H9 (cell line): Measurements from ENCODE around the gene ABHD5. TPM values are rescaled to one million over a fixed set of nuclear protein-coding genes. Genes with fewer than 3 reads are reported as not detected.
A peak's percentile ranks its signal among the peaks of the same experiment; 100 is the strongest.

ENCODE experiments used
- DNase-seq: peaks from one replicate; pipeline ENCODE4 v3.0.0-alpha.2; 2017
- H2AFZ ChIP-seq: one replicate; pipeline ENCODE4 v1.6.1; 2013; ENCODE audit warnings: mild to moderate bottlenecking, low read length, control low read depth, moderate library complexity
- H2AK5ac ChIP-seq: 2 replicates; pipeline ENCODE4 v1.6.1; 2013; ENCODE audit warnings: low read length, control low read depth, mixed read lengths; ENCODE audit not compliant: insufficient read length
- H2BK120ac ChIP-seq: one replicate; pipeline ENCODE4 v1.6.1; 2013; ENCODE audit warnings: low read depth, mild to moderate bottlenecking, low read length, control low read depth, inconsistent platforms; ENCODE audit not compliant: poor library complexity, severe bottlenecking
- H2BK12ac ChIP-seq: 2 replicates; pipeline ENCODE4 v1.6.1; 2013; ENCODE audit warnings: low read length, control low read depth, mixed read lengths, low read depth; ENCODE audit not compliant: insufficient read length
- H2BK15ac ChIP-seq: 2 replicates; pipeline ENCODE4 v1.6.1; 2013; ENCODE audit warnings: low read depth, low read length, control low read depth
- H2BK20ac ChIP-seq: one replicate; pipeline ENCODE4 v1.6.1; 2013; ENCODE audit warnings: low read depth, mild to moderate bottlenecking, low read length, control low read depth, inconsistent platforms; ENCODE audit not compliant: poor library complexity, severe bottlenecking
- H2BK5ac ChIP-seq: 2 replicates; pipeline ENCODE4 v1.6.1; 2013; ENCODE audit warnings: low read length, control low read depth, mixed read lengths; ENCODE audit not compliant: insufficient read length
- H3K14ac ChIP-seq: 2 replicates; pipeline ENCODE4 v1.6.1; 2013; ENCODE audit warnings: low read length, control low read depth; ENCODE audit not compliant: insufficient read depth
- H3K18ac ChIP-seq: 2 replicates; pipeline ENCODE4 v1.6.1; 2013; ENCODE audit warnings: low read depth, mild to moderate bottlenecking, mixed read lengths, low read length, control low read depth; ENCODE audit not compliant: insufficient read length
- H3K23ac ChIP-seq: 2 replicates; pipeline ENCODE4 v1.6.1; 2013; ENCODE audit warnings: low read length, control low read depth, mixed read lengths, low read depth; ENCODE audit not compliant: insufficient read length
- H3K23me2 ChIP-seq: 2 replicates; pipeline ENCODE4 v1.6.1; 2013; ENCODE audit warnings: low read depth, mild to moderate bottlenecking, mixed read lengths, low read length, control low read depth; ENCODE audit not compliant: insufficient read length, poor library complexity, severe bottlenecking
- H3K27ac ChIP-seq: 2 replicates; pipeline ENCODE4 v1.5.1; 2013; ENCODE audit warnings: low read length, control low read depth, mixed read lengths, low read depth; ENCODE audit not compliant: insufficient read length
- H3K27me3 ChIP-seq: 2 replicates; pipeline ENCODE4 v1.6.1; 2013; ENCODE audit warnings: low read length, control low read depth, inconsistent platforms; ENCODE audit not compliant: insufficient read depth
- H3K4ac ChIP-seq: 2 replicates; pipeline ENCODE4 v1.6.1; 2013; ENCODE audit warnings: low read depth, mild to moderate bottlenecking, control low read depth, inconsistent platforms, low read length, moderate library complexity
- H3K4me1 ChIP-seq: 2 replicates; pipeline ENCODE4 v1.6.1; 2013; ENCODE audit warnings: low read length, control low read depth, inconsistent platforms; ENCODE audit not compliant: insufficient read depth
- H3K4me2 ChIP-seq: 2 replicates; pipeline ENCODE4 v1.6.1; 2013; ENCODE audit warnings: low read length, control low read depth, mixed read lengths; ENCODE audit not compliant: insufficient read length, insufficient read depth
- H3K56ac ChIP-seq: 2 replicates; pipeline ENCODE4 v1.6.1; 2013; ENCODE audit warnings: low read depth, mild to moderate bottlenecking, mixed read lengths, low read length, control low read depth; ENCODE audit not compliant: insufficient read length
- H3K79me1 ChIP-seq: 2 replicates; pipeline ENCODE4 v1.6.1; 2013; ENCODE audit warnings: low read depth, mild to moderate bottlenecking, moderate library complexity, low read length, control low read depth, inconsistent platforms; ENCODE audit not compliant: insufficient read depth, poor library complexity, severe bottlenecking
- H3K79me2 ChIP-seq: 2 replicates; pipeline ENCODE4 v1.6.1; 2013; ENCODE audit warnings: low read length, control low read depth, inconsistent platforms; ENCODE audit not compliant: insufficient read depth
- H3K9ac ChIP-seq: 2 replicates; pipeline ENCODE4 v1.6.1; 2013; ENCODE audit warnings: low read length, control low read depth, mixed read lengths; ENCODE audit not compliant: insufficient read length; ENCODE audit errors: extremely low read depth
- H3K9me3 ChIP-seq: one replicate; pipeline ENCODE4 v1.6.1; 2013; ENCODE audit warnings: low read depth, low read length, inconsistent platforms; ENCODE audit not compliant: control insufficient read depth
- H3T11ph ChIP-seq: one replicate; pipeline ENCODE4 v1.6.1; 2013; ENCODE audit warnings: mild to moderate bottlenecking, low read length, control low read depth, inconsistent platforms
- H4K20me1 ChIP-seq: one replicate; pipeline ENCODE4 v1.6.1; 2013; ENCODE audit not compliant: control insufficient read depth, insufficient read length, insufficient read depth
- H4K5ac ChIP-seq: 2 replicates; pipeline ENCODE4 v1.6.1; 2013; ENCODE audit warnings: low read depth, mild to moderate bottlenecking, mixed read lengths, low read length, control low read depth; ENCODE audit not compliant: insufficient read length
- H4K8ac ChIP-seq: replicated peaks from 2 replicates; pipeline ENCODE4 v1.6.1; 2013; ENCODE audit warnings: low read length, control low read depth, mixed read lengths, low read depth; ENCODE audit not compliant: insufficient read length
- H4K91ac ChIP-seq: 2 replicates; pipeline ENCODE4 v1.6.1; 2013; ENCODE audit warnings: low read depth, mild to moderate bottlenecking, moderate library complexity, mixed read lengths, low read length, control low read depth; ENCODE audit not compliant: insufficient read length
- H3K27ac Mint-ChIP-seq, 3 experiments: 2 replicates in 2 of 3; 3 replicates in 1 of 3; pipeline ENCODE4 v1.8.0; 2020 to 2021; ENCODE audit warnings: mixed read lengths in 3 of 3, mild to moderate bottlenecking in 1 of 3, moderate library complexity in 1 of 3
- H3K27me3 Mint-ChIP-seq: 2 replicates; pipeline ENCODE4 v1.8.0; 2021; ENCODE audit warnings: low read depth, mild to moderate bottlenecking, moderate library complexity, mixed read lengths
- H3K36me3 Mint-ChIP-seq, 3 experiments: 2 replicates in 2 of 3; 3 replicates in 1 of 3; pipeline ENCODE4 v1.8.0; 2020 to 2021; ENCODE audit warnings: low read depth in 3 of 3, mixed read lengths in 3 of 3; ENCODE audit not compliant: insufficient read depth in 1 of 3
- H3K4me1 Mint-ChIP-seq, 2 experiments: 2 replicates each; pipeline ENCODE4 v1.8.0; 2020; ENCODE audit warnings: mixed read lengths in 2 of 2
- H3K4me3 Mint-ChIP-seq, 2 experiments: 2 replicates in 1 of 2; 3 replicates in 1 of 2; pipeline ENCODE4 v1.8.0; 2020 to 2021; ENCODE audit warnings: mild to moderate bottlenecking in 2 of 2, mixed read lengths in 2 of 2, moderate library complexity in 1 of 2
- H3K9me3 Mint-ChIP-seq, 2 experiments: 2 replicates in 1 of 2; 3 replicates in 1 of 2; pipeline ENCODE4 v1.8.0; 2020; ENCODE audit warnings: mild to moderate bottlenecking in 2 of 2, mixed read lengths in 2 of 2, moderate library complexity in 1 of 2
- CTCF ChIP-seq: fragments of 200-600 bp; sonication (generic); conservative IDR thresholded peaks from 3 replicates; pipeline ENCODE4 v1.8.0; 2021; ENCODE audit warnings: antibody characterized with exemption, mild to moderate bottlenecking
- WGBS: extraction: QIAGEN DNeasy Blood & Tissue Kit; methylation state at CpG from one replicate; pipeline ENCODE4 v1.1.7; 2013; ENCODE audit warnings: missing lambda C conversion rate, low lambda C conversion rate, mixed read lengths; ENCODE audit not compliant: insufficient read length; ENCODE audit errors: extremely low coverage; 5-methylcytosine and 5-hydroxymethylcytosine counted together
- total RNA-seq: library from RNA; stranded (reverse); gene quantifications from 2 replicates; pipeline ENCODE4 v1.2.1, GENCODE V29; 2021

The ABHD5 gene
- total RNA-seq, 1 experiment from 2014 or later, result 13.1 TPM

- Histone ChIP-seq H3K14ac (no peak overlapping the region), H3K4ac (no peak overlapping the region), H3K23ac (no peak overlapping the region), H2BK15ac (no peak overlapping the region), H3K79me2 (no peaks in the 10 kb centered on the region), H3K23me2 (no peaks in the 10 kb centered on the region), H2AFZ (no peak overlapping the region), H3K56ac (no peak overlapping the region), H4K91ac (no peak overlapping the region), H3K4me2 (no peak overlapping the region), H3T11ph (no peak overlapping the region), H2AK5ac (no peak overlapping the region), H2BK20ac (no peak overlapping the region), H3K79me1 (no peaks in the 10 kb centered on the region), H3K27ac (no peak overlapping the region), H3K9ac (no peak overlapping the region), H3K18ac (no peak overlapping the region), H3K27me3 (no peaks in the 10 kb centered on the region), H3K4me1 (peaks cover 10% of the 10 kb centered on the region; the same call in 1 of the 2 replicates), H4K20me1 (no peaks in the 10 kb centered on the region), H3K9me3 (no peaks in the 10 kb centered on the region), H4K8ac (no peak overlapping the region), H4K5ac (no peak overlapping the region), H2BK5ac (no peak overlapping the region), H2BK120ac (no peak overlapping the region), H2BK12ac (no peak overlapping the region)
- no peak overlapping the region for H3K4me3 Mint-ChIP-seq
- WGBS, result no CpG with 5 or more reads among the region's 1 CpG
- DNase-seq, result no peak
- H3K9me3 Mint-ChIP-seq, result no peaks in the 10 kb centered on the region
- H3K4me1 Mint-ChIP-seq, result peaks cover 64% of the 10 kb centered on the region in 2 experiments
- H3K27ac Mint-ChIP-seq, result peak overlapping the region in 2 of 3 experiments; percentile 18 to 78; a peak in 3 of 7 replicates
- no peak for TF ChIP-seq CTCF
- no peaks in the 10 kb centered on the region for H3K27me3 Mint-ChIP-seq
- peaks cover 0 to 4% (median 2%) of the 10 kb centered on the region in 3 experiments; a peak in 1 of 7 replicates for H3K36me3 Mint-ChIP-seq
These were observed 5.7 kb downstream of the ABHD5 start for GRCh38 chr3:43696441-43696840.
